ENCODE data around the gene NEK7.

GRCh38 chr1:198280080-198280479, 123.3 kb downstream of the NEK7 start:
- TF ChIP-seq CTCF (IDR thresholded peaks at IDR 0.05) (no peak), POLR2A (IDR thresholded peaks at IDR 0.05) (no peak)

Measured in uterus (tissue), 2 donors.